NCI-H345 (cell line): ENCODE measurements around the gene ANKRD13C.
"Not testable (repeated sequence)": the region's sequence is repeated elsewhere in the genome, so short reads cannot be mapped to it uniquely, and the experiment has no call there.

Experiments used
- DNase-seq: peaks from one replicate; lab custom pipeline; 2025; lab: John Stamatoyannopoulos, UW

ANKRD13C gene

GRCh38 chr1:70360321-70360720 is 5.8 kb upstream of the ANKRD13C start:
- no peak for DNase-seq

GRCh38 chr1:70358921-70359564 is 4.5 kb upstream of the ANKRD13C start:
- no peak for DNase-seq

DNA sequence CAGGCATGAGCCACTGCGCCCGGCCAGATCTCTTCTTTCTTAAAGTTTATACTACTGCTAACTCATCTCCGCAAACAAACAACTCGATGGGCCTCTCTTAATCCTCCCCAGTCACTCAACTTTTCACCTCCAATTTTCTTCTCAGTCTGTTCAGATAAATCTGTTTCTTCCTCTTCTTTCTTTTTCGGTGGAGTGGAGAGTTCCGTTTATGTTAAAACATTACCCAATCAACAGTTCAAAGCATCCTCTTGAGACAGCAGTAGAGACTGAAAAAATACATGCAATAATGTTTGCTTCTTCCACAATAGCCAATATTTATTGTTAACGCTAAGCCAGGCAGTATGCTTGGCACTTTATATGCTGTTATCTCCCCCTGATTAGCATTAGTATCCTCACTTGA is 1.4 kb upstream of the ANKRD13C start:
- no peak for DNase-seq

DNA sequence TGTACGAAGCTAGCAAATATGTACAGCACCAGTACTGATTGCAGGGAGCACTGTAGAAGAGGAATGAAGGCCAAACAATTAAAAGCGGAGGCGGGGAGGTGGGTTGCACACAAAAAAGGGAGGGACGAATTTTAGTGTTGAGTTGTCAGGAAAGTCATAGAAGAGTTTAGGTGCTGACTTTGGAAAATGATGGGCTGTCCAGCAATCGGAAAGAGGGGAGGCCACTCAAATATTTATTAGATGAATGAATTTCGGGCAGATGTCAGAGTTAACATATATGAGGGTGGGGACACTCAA is 537 bp upstream of the ANKRD13C start:
- DNase-seq, result no peak

GRCh38 chr1:70353601-70354331 is 756 bp downstream of the ANKRD13C start:
- DNase-seq, result peak; percentile 46

- DNase-seq, result no peak
Measured at GRCh38 chr1:70353044-70353443, 1.5 kb downstream of the ANKRD13C start.

DNA sequence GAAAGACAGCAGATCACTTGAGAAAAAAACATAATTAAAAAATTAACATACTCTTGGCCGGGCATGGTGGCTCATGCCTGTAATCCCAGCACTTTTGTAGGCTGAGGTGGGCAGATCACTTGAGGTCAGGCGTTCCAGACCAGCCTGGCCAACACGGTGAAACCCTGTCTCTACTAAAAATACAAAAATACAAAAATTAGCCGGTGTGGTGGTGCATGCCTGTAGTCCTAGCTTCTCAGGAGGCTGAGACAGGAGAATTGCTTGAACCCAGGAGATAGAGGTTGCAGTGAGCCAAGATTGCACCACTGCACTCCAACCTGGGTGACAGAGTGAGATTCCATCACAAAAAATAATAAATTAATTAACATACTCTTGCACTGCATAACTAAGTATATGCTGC is 4.7 kb downstream of the ANKRD13C start:
- not testable (repeated sequence) for DNase-seq

GRCh38 chr1:70348399-70349165 is 5.9 kb downstream of the ANKRD13C start:
- DNase-seq, result no peak

DNA sequence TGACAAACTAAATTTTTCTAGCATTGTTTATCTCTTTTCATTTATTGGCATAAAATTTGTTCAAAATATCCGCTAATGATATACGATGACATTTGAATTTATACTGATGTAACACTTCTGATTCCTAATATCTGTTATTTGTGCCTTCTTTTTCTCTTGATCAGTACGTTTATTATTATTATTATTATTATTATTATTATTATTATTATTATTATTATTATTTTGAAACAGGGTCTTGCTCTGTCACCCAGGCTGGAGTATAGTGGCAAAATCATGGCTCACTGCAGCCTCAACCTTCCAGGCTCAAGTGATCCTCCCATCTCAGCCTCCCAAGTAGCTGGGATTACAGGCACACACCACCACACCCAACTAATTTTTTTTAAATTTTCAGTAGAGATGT is 14.9 kb downstream of the ANKRD13C start:
- DNase-seq, result not testable (repeated sequence)

- DNase-seq, result no peak
Measured at GRCh38 chr1:70336050-70336449, 18.5 kb downstream of the ANKRD13C start.

- no peak for DNase-seq
Measured at GRCh38 chr1:70334436-70334835, 20.1 kb downstream of the ANKRD13C start.

DNA sequence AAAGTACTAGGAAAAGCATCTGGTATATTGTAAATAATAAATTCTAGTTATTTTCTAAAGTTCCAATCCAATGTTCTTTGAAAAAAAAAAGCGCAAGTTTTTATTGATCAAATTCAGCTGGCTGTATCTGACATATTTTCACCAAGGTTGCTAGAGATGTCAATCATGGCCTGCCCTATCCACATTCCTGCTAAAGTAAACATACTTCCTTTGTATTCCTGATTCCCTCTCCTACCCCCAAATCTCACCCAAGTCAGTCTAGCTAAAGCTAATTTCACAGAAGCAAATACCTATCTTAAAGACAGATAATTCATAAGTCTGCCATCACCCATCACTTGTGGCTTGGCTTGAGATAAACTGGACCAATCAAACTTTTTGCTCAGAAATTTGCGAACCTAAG is 21.3 kb downstream of the ANKRD13C start:
- no peak for DNase-seq

- DNase-seq, result no peak
Measured at GRCh38 chr1:70331962-70332361, 22.6 kb downstream of the ANKRD13C start.

DNA sequence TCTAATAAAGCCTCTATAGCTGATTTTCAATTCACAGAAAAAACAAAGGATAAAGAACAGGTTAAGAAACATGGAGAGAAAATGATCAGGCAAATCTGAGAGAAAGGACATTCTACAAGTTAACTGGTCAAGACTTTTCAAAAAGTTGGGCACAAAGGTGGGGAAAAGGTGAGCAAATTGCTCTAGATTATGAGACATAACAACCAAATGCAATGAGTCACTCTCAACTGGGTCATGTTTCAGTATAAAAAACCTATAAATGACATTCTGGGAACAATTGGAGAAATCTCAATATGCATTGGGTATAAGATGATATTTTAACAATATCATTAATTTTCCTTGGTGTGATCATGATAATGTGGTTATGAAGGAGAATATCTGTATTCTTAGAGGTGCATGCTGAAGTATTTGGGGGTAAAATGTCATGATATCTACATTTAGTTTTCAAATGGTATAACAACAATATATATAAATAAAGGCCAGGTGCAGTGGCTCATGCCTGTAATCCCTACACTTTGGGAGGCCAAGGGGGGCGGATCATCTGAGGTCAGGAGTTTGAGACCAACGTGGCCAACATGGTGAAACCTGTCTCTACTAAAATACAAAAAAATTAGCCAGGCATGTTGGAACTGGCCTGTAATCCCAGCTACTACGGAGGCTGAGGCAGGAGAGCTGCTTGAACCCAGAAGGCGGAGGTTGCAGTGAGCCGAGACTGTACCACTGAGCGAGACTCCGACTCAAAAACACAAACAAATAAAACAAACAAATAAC is 27.0 kb downstream of the ANKRD13C start:
- no peak for DNase-seq

DNA sequence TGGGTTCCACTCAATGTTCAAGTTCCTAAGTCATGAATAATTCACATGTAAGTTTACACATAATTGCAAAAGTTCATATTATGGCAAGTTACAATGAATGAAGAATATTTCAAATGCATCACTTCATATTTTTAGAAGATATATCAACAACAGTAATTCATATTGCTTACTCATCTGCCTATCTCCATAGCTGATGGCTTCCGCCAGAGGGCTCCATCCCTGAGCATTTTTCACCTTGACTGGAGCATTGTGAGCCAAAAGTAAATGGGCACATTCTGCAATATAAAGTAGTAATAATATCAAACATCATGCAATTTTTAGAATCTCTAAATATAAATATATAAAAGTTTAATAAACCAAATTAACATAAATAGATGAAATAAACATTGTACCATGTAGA is 29.8 kb downstream of the ANKRD13C start:
- DNase-seq, result no peak

DNA sequence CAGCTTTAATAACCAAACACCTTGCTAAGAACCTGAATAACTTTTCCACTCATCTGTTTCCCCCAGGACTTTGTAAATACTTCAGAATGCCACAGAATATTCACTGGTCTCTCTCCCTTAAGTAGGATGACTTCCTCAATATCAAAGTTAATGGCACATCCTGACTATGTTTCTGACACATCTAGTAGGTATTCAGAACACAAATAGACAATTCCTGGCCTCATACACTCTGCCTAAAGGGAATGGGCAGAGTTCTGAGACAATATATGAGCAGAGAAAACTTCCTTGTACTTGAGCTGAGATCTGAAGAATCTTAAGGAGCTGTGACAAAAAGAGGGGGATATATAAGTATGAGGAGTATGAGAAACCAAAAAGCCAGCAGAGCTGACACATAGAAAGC is 34.8 kb downstream of the ANKRD13C start:
- no peak for DNase-seq

- no peak for DNase-seq
Measured at GRCh38 chr1:70318191-70318590, 36.3 kb downstream of the ANKRD13C start.

GRCh38 chr1:70317087-70317486 is 37.4 kb downstream of the ANKRD13C start:
- no peak for DNase-seq

GRCh38 chr1:70315782-70316181 is 38.7 kb downstream of the ANKRD13C start:
- DNase-seq, result no peak

DNA sequence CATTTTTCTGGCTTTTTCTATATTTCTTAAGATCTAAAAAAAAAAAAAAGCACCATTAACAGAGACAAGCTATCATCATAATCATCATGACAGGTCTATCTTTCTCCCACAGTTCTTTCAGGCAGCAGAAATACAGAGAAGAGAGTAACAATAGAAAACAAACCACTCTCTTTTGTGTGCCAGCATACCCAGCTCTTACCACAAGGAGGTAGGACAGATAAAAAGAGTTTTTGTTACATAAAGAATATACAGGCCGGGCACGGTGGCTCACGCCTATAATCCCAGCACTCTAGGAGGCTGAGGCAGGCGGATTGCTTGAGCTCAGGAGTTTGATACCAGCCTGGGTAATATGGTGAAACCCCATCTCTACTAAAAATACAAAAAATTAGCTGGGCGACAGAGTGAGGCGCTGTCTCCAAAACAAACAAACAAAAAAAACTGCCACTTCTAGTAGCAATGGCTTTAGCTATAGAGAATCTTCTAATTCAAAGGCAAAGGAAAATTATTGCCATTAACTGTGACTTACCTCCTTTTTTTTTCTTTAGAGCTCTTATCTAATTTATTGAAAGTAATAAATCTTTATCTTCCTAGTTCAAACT is 39.7 kb downstream of the ANKRD13C start:
- DNase-seq, result no peak

DNA sequence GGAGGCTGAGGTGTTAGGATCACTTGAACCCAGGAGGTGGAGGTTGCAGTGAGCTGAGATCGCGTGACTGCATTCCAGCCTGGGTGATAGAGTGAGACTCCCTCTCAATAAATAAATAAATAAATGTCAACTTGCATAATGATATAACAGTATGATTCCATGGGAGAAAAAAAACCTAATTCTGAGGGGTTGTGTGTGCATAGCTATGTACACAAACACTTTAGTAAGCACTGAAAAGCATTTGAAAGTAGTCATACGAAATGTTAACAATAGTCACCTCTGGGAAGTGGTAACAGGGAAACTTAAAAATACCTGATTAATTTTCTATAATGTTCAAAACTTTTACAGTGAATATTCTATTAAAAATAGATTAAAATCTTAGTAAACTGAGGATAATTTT is 43.2 kb downstream of the ANKRD13C start:
- DNase-seq, result no peak

DNA sequence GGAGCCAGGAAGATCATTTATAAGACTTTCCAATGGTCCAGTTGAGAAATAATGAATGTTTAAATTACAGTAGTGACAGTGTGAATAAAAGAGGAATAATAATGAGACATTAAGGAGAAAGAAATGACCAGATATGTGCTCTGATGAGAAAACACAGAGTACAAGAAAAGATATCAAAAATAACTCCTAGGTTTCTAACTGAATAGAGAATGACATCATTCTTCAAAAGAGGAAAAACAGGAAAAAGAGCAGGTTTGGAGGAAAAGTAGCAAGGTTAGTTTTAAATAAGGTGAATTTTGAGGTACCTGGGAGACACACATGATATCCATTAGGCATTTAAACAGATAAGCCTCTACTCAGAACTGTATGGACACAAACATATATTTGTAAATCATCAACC is 55.0 kb downstream of the ANKRD13C start:
- no peak for DNase-seq
